HG02943 (cell line): ENCODE data around the gene GATB.

ENCODE experiments used
- ATAC-seq: cut with Tn5 transposase; IDR thresholded peaks from one replicate; pipeline ENCODE4 v1.9.1; 2021; ENCODE audit warnings: mild to moderate bottlenecking, low read depth, moderate library complexity; ENCODE audit not compliant: unreplicated experiment

The GATB gene

DNA sequence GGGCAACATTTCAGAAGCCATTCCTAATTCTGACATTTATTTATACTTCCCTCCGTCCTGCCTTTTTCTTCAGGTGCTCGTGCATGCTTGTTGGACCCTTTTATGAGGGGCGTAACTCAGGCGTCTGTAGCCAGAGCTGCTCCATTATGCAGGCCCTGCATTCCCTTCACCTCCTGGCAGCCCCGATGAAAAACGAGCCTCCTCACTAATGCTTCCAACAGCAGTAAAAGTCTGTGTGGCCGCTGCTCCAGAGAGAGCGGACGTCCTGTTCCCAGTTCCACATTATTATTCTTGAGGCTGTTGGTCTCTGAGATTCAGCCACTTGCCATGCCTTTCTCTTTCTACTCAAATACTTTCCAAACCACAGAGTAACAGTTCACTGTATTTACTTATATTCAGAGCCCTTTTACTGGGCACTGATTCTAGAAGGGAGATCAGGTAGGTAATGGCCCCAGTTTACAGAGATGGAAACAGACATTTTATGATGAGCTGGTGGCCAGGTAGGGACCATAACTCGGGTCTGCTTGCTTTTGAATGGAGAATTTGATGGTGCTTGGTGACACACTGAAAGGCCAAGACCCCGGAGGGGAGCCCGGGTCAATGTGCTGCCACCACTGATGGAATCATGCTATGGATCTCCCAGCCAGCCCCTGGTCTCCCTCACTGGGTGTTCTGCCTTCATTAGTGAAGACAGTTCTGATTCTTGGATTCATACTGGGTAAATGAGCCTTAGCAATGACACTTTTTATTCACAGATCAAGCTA is 101.0 kb downstream of the GATB start:
- ATAC-seq = no peak

DNA sequence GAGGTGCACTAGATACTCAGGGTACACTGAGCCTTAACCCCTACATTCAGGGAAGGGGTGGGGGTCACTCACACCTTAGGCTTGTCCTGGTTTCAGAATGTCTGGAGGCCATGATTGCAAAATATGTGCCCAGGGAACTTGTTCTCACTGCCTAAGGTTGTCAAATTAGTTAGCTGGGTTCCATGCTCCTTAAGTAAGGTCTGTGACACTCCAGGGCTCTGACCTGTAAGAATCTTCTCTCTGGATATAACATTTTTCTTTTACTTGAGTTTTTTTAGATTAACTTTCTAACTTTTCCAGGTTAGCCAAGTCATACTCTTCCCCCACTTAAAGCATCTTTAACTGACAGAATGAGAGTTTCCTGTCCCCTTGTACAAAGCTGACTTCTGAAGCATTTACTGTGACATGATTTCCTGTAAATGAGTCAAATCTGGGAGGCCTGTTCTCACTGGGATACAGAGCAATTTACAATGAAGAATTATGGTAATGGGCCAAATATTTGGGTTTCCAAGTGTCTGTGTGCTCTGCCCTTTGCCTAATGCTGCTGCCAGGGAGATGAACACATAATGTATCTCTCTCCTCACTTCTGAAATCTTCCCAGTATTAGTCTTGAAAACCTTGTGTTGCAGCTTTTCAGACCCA is 101.7 kb downstream of the GATB start:
- ATAC-seq = no peak

DNA sequence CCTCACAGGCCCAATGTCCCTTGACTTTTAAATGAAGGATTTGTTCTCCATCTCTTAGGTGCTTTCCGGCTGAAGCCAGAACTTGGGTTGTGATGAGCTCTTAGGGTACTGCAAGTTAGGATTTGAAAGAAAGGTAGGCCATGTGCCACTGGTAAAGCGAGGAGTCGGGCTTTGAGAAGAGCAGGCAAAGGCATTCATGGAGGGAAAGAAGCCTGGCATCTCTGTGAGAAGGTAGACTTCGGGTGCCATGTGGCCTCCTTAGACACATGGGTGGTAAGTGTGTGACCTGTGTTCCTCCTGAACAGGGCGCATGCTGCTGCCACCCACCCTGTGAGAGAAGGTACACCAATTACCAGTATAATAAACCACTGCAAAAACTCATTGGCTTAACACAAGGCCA is 102.9 kb downstream of the GATB start:
- ATAC-seq = no peak

DNA sequence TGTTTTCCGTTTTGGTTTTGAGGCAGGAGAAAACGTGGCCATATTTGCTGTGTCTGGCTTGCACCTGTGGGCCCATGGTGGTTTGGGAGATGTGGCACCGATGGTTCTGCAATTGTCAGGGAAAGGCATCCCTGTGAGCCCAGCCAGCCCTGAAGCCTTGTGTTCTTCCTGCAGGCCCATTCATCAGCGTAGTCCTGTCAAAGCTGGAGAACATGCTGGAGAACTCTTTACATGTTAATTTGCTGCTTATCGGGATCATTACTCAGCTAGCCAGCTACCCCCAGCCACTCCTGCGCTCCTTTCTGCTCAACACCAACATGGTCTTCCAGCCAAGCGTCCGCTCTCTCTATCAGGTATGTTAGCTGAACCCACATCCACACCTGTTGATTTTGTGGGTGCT is 104.7 kb downstream of the GATB start:
- ATAC-seq = no peak

DNA sequence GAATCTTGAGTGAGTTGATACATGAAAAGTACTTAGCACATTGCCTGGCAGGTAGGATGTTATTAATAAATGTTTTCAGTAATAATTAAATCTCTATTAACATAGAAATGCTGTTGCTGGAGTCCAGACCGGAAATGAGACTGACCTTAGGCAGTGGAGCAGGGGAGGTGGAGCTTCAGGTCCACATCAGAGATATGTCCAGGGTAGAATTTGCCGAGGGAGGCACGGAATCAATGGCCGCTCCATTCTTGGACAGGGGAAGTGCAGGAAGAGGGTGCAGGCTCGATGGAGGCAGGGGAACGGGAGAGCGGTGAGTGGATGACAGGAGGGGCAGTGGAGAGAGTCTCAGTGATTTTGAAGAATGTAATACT is 107.3 kb downstream of the GATB start:
- ATAC-seq = no peak

DNA sequence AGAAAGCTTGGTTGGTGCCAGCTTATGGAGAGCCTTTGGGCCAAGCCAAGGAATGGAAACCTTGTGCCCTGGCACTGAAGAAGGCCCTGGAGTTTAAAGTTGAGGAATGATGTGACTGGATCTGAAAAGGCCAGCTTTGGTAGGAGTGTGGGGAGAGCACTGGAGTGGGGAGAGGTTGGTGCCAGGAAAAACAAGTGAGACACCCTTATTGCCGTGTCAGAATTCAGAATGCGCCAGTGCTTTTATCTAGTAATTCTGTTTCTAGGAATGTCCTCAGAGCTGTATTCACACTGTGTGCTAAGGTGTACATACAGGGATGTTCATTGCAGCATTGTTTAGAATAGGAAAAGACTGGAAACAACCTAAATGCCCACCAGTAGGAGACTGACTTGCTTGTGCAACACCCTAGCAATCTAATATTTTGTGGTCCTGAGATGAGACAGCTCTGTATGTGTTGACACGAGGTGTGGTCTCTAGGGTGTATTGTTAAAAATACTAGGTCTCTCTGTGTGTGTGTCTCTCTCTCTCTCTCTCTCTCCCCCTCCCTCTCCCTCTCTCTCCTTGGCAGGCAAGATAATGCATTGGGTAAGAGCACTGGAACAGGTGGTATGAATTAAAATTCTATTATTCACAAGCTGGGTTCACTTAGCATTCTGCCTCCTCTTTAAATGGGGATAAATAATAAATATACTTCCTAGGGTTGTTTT is 107.8 kb downstream of the GATB start:
- ATAC-seq = no peak

DNA sequence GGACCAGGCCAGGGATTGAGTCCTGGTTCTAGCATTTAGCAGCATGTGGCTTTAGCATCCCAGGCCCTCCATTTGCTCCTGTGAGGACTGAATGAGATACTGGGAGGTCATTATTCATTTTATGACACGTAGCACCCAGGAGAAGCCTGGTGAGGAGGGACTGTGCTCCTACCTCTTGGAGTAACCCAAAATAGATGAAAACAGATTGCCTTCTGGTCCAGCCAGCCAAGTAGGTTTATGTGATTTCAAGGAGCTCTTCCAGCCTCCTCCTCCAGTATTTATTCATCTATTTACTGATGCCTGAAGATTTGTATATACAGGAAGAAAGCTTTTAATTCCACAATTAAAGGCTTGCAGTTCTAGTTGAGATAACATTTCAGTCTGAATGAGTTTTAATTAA is 109.3 kb downstream of the GATB start:
- ATAC-seq = no peak

DNA sequence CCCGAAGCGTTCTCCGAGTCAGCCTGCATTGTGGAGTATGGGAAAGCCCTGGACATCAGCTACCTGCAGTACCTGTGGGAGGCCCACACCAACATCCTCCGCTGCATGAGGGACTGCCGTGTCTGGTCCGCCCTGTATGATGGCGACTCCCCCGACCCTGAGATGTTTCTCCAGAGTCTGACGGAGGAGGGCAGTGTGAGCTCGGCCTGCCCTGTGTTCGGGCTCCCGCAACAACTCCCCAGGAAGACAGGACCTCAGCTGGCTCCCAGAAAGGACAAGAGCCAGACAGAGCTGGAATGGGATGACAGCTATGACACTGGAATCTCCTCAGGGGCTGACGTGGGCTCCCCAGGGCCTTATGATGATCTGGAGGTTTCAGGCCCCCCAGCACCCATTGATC is 111.3 kb downstream of the GATB start:
- no peak for ATAC-seq

DNA sequence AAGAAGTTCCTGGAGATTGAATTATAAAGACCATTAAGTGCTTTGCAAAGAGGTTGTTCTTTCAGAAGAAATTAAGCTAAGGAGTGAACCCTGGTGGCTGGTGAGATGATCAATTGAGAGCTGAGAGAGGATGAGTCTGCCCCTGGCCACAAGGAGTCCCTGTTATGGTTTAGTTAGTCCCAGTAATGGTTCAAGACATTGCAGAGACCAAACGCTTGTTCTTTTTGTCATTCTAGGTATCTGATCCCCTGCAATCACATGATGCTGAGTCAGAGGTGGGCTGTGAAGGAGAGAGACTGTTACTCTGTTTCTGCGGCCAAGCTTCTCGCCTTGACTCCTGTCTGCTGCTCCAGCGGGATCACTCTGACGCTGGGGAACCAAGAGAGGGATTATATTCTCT is 114.5 kb downstream of the GATB start:
- ATAC-seq = no peak

DNA sequence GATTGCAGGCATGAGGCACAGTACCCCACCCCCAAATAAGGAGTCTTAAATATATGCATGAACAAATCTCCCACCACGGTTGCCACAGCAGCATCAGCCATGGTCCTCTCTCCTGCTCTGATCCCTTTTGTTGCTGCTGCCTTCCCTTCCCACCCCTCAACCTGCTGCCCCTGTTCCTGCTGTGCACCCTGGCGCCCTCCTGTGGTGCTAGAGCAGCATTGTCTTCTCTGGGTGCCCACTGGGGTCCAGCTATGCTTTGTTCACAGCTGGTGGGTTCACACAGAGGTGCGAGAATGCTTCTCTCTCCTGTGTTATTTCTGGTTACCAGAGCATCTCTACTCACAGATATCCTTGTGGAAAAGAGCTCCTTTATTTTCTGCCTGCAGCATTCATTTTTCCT is 116.2 kb downstream of the GATB start:
- ATAC-seq = no peak

DNA sequence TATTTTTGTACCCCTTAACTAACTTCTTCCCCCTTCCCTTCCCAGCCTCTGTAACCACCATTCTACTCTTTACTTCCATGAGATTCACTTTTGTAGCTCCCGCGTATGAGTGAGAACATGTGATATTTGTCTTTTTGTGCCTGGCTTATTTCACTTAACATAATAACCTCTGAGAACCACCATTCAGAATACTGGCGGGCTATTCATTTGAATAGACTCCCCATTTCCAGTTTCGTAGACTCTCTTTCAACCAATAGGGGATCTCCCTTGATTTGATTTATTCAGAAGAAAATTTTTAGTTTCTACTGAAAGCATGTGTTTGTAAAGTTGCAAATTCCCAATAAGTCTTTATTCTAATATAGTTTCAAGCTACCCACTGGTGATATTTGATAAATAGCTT is 117.2 kb downstream of the GATB start:
- no peak for ATAC-seq

DNA sequence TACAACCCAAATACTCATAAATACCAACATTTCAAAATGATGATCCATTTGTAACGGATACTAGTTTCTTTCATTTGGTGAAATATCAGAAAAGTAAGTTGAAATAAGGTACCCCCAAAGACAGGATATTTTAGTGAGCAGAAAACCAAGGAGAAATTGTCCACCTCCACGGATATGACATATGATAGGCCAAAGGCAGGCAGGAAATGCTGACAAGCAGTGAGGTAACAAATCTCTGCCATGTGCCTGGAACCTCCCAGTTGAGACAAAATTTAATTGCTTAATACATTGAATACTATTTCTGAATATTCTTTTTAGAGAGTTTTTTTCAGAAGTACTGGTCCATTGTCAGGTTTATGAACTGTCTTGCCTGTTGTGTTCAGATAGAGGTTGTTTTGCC is 118.8 kb downstream of the GATB start:
- ATAC-seq = no peak

DNA sequence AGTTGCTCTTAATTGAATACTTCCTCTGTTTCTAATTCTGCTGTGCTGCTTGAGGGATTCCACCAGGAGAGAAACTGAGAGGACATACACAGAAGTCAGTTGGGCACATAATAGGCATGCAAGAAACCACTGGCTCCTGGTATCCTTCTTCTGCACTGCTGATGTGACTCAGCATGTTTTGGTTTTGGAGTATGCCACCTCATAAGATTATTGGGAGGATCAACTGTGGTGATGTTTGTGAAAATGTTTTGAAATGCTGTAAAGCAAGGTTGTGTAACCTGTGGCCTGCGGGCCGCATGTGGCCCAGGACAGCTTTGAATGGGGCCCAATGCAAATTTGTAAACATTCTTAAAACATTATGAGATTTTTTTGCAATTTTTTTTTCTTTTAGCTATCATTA is 119.6 kb downstream of the GATB start:
- ATAC-seq = no peak

DNA sequence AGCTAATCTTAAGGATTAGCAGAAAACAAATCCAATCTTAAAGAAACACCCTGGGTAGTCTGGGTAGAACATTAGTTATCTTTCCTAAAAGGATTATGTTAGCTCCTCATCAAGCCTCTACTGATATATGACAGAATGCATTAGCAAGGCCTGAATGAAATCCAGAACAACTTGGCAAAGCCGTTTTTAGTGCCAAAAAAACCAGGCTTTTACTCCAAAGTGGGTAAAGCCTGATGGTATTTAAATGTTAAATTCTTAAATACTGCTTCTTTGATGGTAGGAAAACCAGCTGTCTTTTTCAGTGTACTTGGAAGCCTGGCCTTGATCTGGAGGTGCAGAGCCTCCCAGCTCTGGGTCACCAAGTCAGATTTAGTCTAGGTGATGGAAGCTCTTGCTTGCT is 120.4 kb downstream of the GATB start:
- no peak for ATAC-seq

DNA sequence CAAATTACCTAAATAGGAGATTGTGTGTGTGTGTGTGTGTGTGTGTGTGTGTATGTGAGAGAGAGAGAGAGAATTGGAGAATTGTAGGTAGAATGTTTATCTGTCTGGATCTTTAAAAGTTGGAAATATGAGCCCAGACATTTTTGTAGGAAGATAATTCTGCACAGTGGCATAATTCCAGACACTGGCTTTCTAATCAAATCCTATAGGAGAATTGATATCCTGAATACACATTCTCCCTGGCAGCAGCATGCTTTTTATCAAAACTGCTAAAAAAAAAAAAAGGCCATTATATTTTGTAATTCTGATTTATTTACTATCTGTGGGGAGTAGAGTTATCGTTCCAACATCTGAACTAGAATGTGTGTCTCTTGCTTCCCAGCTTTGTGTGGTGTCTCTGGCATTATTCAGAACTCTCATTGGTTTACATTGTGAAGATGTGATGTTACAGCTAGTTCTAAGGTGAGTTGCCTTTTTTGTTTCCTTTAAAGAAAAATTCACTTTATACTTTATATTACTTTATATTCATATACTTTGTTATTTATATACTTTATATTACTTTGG is 122.4 kb downstream of the GATB start:
- no peak for ATAC-seq

DNA sequence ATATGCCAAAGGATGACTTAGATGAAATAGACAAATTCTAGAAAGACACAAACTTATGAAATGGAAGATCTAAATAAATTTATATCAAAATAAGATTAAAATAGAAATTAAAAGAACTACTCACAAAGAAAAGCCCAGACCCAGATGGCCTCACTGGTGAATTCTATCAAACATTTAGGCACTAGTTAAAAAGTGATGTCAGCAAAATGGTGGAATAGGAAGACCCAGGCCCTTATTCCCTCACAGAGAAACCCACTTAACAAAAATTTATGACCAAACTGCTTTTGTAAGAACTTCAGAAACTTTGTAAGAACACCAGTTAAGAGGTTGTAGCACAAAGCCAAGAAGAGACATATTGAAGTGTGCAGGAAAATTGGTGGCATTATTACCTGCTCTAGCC is 129.5 kb downstream of the GATB start:
- ATAC-seq = no peak

DNA sequence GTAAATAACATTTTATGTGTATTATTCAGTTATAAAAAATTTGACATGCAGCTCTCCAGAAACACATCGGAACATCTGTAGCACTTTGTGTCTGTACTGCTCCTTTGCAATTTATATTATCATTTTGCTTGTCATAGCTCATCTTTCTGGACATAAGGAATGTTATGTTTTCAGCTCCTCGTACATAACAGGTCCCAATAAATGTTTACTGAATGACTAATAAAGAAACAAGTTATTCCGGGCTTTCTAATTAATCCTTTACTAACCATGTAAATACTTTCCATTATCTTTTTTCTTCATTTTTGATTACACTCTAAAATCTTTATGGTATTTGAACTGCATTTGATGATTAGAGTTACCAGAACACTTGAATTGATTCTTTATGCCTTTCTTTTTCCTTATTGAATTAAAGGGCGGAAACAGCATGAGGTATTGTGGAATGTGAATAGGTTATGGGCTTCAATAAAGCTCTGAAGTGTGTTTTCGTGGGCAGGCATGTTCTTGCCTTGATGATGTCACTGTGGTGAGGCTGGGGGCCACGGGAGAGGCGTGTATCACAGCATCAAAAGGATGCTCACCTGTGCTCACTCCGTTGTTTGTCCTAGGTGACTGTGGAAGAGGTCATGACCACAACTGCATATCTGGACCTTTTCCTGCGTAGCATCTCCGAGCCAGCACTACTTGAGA is 131.6 kb downstream of the GATB start:
- ATAC-seq = no peak

DNA sequence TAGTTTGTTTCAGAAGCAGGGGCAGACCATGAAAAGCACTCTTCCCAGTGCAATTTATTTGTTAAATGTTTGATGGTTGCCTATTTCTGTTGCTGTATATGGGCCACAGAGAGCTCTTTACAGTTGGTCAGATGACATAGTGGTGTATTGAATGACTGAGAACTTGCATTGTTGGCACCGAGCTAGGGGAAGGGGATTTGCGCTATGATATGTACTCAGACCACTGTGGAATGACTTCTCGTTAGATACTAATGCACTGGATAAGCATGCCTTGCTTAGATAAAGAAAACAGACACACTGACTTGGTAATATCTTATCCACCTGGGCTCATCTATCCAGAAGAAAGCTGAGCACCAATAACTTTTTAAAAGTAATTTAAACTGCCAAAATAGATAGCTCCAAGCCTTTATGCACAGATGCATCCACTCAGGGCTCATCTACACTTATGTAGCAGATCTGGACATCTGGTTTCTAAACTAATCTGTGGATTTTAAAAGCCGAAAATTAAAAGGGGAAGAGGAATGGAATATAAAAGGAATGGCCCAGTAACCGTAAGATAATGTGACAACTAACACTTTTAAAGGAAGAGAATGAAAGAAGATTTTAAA is 132.7 kb downstream of the GATB start:
- no peak for ATAC-seq

DNA sequence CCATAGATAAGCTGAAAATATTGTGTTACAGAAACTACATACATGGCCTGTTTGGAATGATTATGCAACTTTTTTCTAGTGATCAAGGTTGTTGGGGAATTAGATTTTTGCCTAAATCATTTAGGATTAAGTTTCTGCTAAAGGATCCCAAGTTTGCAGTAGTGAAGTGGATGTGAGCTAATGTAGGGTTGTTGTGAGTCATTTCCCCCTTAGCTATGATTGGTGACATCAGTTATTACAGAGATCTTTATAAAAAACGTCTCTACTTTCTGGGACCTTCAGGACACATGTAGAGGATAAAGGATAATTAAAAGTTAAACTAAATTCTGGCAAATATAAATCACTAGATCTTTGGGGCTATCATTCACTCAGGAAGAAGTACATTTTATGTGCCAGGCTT is 133.3 kb downstream of the GATB start:
- ATAC-seq = no peak

DNA sequence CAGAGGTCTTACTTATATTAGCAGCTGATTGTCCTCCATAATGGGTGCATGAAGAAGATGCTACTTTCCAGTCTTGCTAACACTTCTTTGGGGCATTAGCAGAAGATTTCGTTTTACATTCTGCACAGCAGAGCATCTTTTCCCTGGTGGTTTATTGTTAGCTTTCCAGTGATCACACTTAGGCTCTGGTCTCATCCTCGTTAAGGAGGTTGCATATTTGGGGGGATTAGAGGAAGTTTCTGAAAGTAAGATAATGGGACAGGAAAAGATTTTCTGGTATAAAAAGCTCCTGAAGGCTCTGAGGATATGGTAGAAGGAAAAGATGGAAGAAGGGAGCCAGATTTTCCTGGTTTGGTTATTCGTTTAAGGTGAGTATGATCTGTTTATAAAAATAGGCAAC is 134.1 kb downstream of the GATB start:
- no peak for ATAC-seq

DNA sequence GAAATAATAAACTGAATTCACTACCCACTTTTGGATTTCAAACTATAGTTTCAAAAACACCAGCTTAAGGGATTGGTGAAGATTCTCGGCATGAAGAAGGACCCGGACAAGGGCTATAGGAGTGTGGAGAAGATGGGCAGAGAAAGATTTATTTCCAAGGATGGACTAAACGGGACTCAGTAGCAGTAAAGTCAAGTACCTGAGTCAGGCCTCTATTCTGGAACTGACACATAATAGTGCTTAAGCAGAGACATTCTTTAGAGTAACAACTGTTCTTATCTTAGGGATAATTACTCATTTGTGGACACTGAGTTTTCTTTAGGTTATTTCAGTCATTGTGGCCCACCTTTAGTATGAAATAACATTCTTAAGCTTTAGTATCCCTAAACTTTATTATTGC is 134.6 kb downstream of the GATB start:
- no peak for ATAC-seq
